HepG2 (cell line): ENCODE results near the gene STK40. TPM values are rescaled to one million over a fixed set of nuclear protein-coding genes. Genes with fewer than 3 reads are reported as not detected.

ENCODE experiments used
- ATAD3A ChIP-seq: sonication (generic); formaldehyde crosslinking; IDR thresholded peaks from 2 replicates; pipeline ENCODE4 v1.4.0; 2020; ENCODE audit warnings: missing genetic modification reagents
- ATF7-NPFF ChIP-seq: sonication (generic); formaldehyde crosslinking; IDR thresholded peaks from 2 replicates; pipeline ENCODE4 v1.8.1; 2023; ENCODE audit warnings: mild to moderate bottlenecking, low read depth, missing genetic modification reagents, moderate library complexity
- CREM ChIP-seq, 2 experiments: sonication (generic) in 1 of 2; formaldehyde crosslinking in 1 of 2; IDR thresholded peaks; 2 replicates each; pipeline versions ENCODE4 v1.4.0 to v1.6.1; 2016 to 2020; ENCODE audit warnings: antibody characterized with exemption in 1 of 2, mild to moderate bottlenecking in 1 of 2, missing genetic modification reagents in 1 of 2
- GZF1 ChIP-seq: sonication (generic); formaldehyde crosslinking; IDR thresholded peaks from 2 replicates; pipeline ENCODE4 v1.5.1; 2020; ENCODE audit warnings: mild to moderate bottlenecking, missing genetic modification reagents
- HDAC1 ChIP-seq: sonication (generic); formaldehyde crosslinking; IDR thresholded peaks from 2 replicates; pipeline ENCODE4 v1.5.1; 2020; ENCODE audit warnings: mild to moderate bottlenecking, missing genetic modification reagents
- HDAC2 ChIP-seq: sonication (generic); formaldehyde crosslinking; IDR thresholded peaks from 2 replicates; pipeline ENCODE4 v1.4.0; 2020; ENCODE audit warnings: missing genetic modification reagents
- KDM3A ChIP-seq: IDR thresholded peaks from 2 replicates; pipeline ENCODE4 v1.6.1; 2018; ENCODE audit warnings: low read depth, missing compliant biosample characterization
- NFYC ChIP-seq: IDR thresholded peaks from 2 replicates; pipeline ENCODE4 v1.6.1; 2016; ENCODE audit warnings: missing genetic modification reagents, missing compliant biosample characterization
- SAFB2 ChIP-seq: sonication (generic); formaldehyde crosslinking; IDR thresholded peaks from 2 replicates; pipeline ENCODE4 v1.5.1; 2020; ENCODE audit warnings: missing genetic modification reagents, low read depth, mild to moderate bottlenecking, borderline replicate concordance
- SALL1 ChIP-seq: sonication (generic); formaldehyde crosslinking; IDR thresholded peaks from 2 replicates; pipeline ENCODE4 v1.8.0; 2022; ENCODE audit warnings: mild to moderate bottlenecking, missing genetic modification reagents
- ZNF224 ChIP-seq: sonication (generic); formaldehyde crosslinking; IDR thresholded peaks from 2 replicates; pipeline ENCODE4 v1.5.0; 2020; ENCODE audit warnings: mild to moderate bottlenecking, missing genetic modification reagents
- polyA plus RNA-seq, 8 experiments: library from polyadenylated mRNA; depleted of rRNA in 3 of 8; stranded (reverse) in 7 of 8; unstranded in 1 of 8; fragments of >200 nt; fragmentation: Illumina TruSeq in 4 of 8; extraction: Trizol in 4 of 8; gene quantifications; 2 replicates each; pipeline versions ENCODE4 v1.2.1 to v1.2.3, GENCODE V29; 2011 to 2016; ENCODE audit warnings: low read depth in 4 of 8, missing spikeins in 1 of 8, mixed read lengths in 1 of 8; ENCODE audit not compliant: insufficient read depth in 1 of 8
- total RNA-seq, 5 experiments: library from RNA; depleted of rRNA; stranded (reverse); fragments of >200 nt; fragmentation: Illumina TruSeq; extraction: Trizol; gene quantifications; 2 replicates each; pipeline ENCODE4 v1.2.3, GENCODE V29; 2016; ENCODE audit warnings: low read depth in 1 of 5
- TF ChIP-seq, protein P1 (sequence below): sonication (generic); formaldehyde crosslinking; IDR thresholded peaks from 2 replicates; pipeline ENCODE4 v1.4.0; 2020; ENCODE audit warnings: missing genetic modification reagents
- TF ChIP-seq, protein P2 (sequence below): sonication (generic); formaldehyde crosslinking; IDR thresholded peaks from 2 replicates; pipeline ENCODE4 v1.4.0; 2020; ENCODE audit warnings: missing genetic modification reagents, borderline replicate concordance
- TF ChIP-seq, protein P3 (sequence below): sonication (generic); formaldehyde crosslinking; IDR thresholded peaks from 2 replicates; pipeline ENCODE4 v1.8.0; 2022; ENCODE audit warnings: missing genetic modification reagents, mild to moderate bottlenecking, moderate library complexity, borderline replicate concordance
- TF ChIP-seq, protein P4 (sequence below): sonication (generic); formaldehyde crosslinking; IDR thresholded peaks from 2 replicates; pipeline ENCODE4 v1.5.0; 2020; ENCODE audit warnings: missing genetic modification reagents

STK40 gene
- total and polyA plus RNA-seq, 2 of the 13 experiments (the other 11 are each of a cell fraction or from before 2014, with no cell fraction given): 33.8 to 35.1 TPM

DNA sequence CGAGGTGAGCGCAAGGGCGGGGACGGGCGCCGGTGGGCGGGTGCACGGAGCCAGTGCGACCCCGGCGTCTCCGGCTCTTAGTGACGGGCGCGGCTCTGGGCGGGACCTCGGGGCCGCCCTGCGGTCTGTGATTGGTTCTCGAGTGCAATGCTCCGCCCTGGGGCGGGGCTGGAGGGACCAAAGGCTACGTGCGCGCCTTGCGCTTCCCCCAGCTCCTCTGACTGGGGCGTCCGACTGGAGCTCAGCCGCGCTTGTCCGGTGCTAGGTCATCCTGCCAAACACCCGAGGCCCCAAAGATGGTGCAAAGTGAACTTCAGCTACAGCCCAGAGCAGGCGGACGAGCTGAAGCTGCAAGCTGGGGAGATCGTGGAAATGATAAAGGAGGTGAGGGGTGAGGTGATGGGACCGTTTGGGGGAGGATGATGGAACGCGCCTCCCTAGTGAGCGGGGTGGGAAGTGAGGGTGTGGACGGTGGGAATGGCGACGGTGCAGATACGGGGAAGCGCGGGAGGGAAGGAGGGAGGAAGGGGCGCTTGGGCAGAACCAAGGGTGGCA, 78.7 kb downstream of the STK40 start (continued):
- TF ChIP-seq, protein P1, sequence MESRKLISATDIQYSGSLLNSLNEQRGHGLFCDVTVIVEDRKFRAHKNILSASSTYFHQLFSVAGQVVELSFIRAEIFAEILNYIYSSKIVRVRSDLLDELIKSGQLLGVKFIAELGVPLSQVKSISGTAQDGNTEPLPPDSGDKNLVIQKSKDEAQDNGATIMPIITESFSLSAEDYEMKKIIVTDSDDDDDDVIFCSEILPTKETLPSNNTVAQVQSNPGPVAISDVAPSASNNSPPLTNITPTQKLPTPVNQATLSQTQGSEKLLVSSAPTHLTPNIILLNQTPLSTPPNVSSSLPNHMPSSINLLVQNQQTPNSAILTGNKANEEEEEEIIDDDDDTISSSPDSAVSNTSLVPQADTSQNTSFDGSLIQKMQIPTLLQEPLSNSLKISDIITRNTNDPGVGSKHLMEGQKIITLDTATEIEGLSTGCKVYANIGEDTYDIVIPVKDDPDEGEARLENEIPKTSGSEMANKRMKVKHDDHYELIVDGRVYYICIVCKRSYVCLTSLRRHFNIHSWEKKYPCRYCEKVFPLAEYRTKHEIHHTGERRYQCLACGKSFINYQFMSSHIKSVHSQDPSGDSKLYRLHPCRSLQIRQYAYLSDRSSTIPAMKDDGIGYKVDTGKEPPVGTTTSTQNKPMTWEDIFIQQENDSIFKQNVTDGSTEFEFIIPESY: peak; percentile 27; the same call in 1 of the 2 replicates
- TF ChIP-seq HDAC2: 0 out of 2 replicates have a peak, but pooled peaks have one; percentile 39
- TF ChIP-seq NFYC: peak; percentile 81
- no peak for TF ChIP-seq ATAD3A (CRISPR knock-in tag)
- peak; percentile 77; the same call in 1 of the 2 replicates for TF ChIP-seq SALL1 (CRISPR knock-in tag)
- TF ChIP-seq, protein P2, sequence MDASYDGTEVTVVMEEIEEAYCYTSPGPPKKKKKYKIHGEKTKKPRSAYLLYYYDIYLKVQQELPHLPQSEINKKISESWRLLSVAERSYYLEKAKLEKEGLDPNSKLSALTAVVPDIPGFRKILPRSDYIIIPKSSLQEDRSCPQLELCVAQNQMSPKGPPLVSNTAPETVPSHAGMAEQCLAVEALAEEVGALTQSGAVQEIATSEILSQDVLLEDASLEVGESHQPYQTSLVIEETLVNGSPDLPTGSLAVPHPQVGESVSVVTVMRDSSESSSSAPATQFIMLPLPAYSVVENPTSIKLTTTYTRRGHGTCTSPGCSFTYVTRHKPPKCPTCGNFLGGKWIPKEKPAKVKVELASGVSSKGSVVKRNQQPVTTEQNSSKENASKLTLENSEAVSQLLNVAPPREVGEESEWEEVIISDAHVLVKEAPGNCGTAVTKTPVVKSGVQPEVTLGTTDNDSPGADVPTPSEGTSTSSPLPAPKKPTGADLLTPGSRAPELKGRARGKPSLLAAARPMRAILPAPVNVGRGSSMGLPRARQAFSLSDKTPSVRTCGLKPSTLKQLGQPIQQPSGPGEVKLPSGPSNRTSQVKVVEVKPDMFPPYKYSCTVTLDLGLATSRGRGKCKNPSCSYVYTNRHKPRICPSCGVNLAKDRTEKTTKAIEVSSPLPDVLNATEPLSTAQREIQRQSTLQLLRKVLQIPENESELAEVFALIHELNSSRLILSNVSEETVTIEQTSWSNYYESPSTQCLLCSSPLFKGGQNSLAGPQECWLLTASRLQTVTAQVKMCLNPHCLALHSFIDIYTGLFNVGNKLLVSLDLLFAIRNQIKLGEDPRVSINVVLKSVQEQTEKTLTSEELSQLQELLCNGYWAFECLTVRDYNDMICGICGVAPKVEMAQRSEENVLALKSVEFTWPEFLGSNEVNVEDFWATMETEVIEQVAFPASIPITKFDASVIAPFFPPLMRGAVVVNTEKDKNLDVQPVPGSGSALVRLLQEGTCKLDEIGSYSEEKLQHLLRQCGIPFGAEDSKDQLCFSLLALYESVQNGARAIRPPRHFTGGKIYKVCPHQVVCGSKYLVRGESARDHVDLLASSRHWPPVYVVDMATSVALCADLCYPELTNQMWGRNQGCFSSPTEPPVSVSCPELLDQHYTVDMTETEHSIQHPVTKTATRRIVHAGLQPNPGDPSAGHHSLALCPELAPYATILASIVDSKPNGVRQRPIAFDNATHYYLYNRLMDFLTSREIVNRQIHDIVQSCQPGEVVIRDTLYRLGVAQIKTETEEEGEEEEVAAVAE (CRISPR knock-in tag): peak; percentile 47; the same call in 1 of the 2 replicates
- TF ChIP-seq ZNF224 (CRISPR knock-in tag): 0 out of 2 replicates have a peak, but pooled peaks have one; percentile 22
- peak; percentile 21; the same call in 1 of the 2 replicates for TF ChIP-seq CREM (IDR thresholded peaks at IDR 0.05)
- TF ChIP-seq CREM (CRISPR knock-in tag; IDR thresholded peaks at IDR 0.05): no peak
- peak; percentile 71; the same call in 1 of the 2 replicates for TF ChIP-seq HDAC1 (CRISPR knock-in tag)
- peak; percentile 53; the same call in 1 of the 2 replicates for TF ChIP-seq SAFB2 (CRISPR knock-in tag)
- peak; percentile 19; the same call in 1 of the 2 replicates for TF ChIP-seq ATF7-NPFF (CRISPR knock-in tag)
- TF ChIP-seq, protein P3, sequence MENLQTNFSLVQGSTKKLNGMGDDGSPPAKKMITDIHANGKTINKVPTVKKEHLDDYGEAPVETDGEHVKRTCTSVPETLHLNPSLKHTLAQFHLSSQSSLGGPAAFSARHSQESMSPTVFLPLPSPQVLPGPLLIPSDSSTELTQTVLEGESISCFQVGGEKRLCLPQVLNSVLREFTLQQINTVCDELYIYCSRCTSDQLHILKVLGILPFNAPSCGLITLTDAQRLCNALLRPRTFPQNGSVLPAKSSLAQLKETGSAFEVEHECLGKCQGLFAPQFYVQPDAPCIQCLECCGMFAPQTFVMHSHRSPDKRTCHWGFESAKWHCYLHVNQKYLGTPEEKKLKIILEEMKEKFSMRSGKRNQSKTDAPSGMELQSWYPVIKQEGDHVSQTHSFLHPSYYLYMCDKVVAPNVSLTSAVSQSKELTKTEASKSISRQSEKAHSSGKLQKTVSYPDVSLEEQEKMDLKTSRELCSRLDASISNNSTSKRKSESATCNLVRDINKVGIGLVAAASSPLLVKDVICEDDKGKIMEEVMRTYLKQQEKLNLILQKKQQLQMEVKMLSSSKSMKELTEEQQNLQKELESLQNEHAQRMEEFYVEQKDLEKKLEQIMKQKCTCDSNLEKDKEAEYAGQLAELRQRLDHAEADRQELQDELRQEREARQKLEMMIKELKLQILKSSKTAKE (CRISPR knock-in tag): no peak
- no peak for TF ChIP-seq GZF1 (CRISPR knock-in tag)
- TF ChIP-seq, protein P4, sequence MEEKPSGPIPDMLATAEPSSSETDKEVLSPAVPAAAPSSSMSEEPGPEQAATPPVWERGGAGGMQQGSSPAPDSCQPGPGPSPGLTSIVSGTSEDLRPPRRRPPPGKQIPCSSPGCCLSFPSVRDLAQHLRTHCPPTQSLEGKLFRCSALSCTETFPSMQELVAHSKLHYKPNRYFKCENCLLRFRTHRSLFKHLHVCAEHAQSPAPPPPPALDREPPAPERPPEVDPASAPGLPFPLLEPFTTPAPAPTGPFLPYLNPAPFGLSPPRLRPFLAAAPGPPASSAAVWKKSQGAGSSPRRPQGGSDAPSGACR (CRISPR knock-in tag): peak; percentile 34; the same call in 1 of the 2 replicates
- TF ChIP-seq KDM3A: no peak
